ENCODE data around the gene GFOD1.

Gene GFOD1

GRCh38 chr6:13358511-13358910 is 128.9 kb downstream of the GFOD1 start:
- DNase-seq (ENCODE audit: insufficient read length) (no peak), FAIRE-seq (no peak)
- TF ChIP-seq POLR2A (IDR thresholded peaks at IDR 0.05; ENCODE audit: low read depth, low read length) (no peak), POLR2AphosphoS5 (IDR thresholded peaks at IDR 0.05; ENCODE audit: low read depth, low read length) (no peak), TAF1 (IDR thresholded peaks at IDR 0.05; ENCODE audit: borderline replicate concordance, low read depth, low read length) (no peak)

- DNase-seq (ENCODE audit: insufficient read length) (no peak), FAIRE-seq (no peak)
- no peak for TF ChIP-seq TAF1 (IDR thresholded peaks at IDR 0.05; ENCODE audit: borderline replicate concordance, low read depth, low read length)
- TF ChIP-seq POLR2AphosphoS5 (IDR thresholded peaks at IDR 0.05; ENCODE audit: low read depth, low read length) = no peak
- TF ChIP-seq POLR2A (IDR thresholded peaks at IDR 0.05; ENCODE audit: low read depth, low read length) = no peak
Measured at GRCh38 chr6:13357551-13358075, 129.8 kb downstream of the GFOD1 start.

GRCh38 chr6:13355999-13356785 is 131.2 kb downstream of the GFOD1 start:
- DNase-seq (ENCODE audit: insufficient read length) = peak; percentile 44
- TF ChIP-seq POLR2AphosphoS5 (IDR thresholded peaks at IDR 0.05; ENCODE audit: low read depth, low read length) (no peak), TAF1 (IDR thresholded peaks at IDR 0.05; ENCODE audit: borderline replicate concordance, low read depth, low read length) (no peak), POLR2A (IDR thresholded peaks at IDR 0.05; ENCODE audit: low read depth, low read length) (no peak)
- peak; percentile 68 for FAIRE-seq

- TF ChIP-seq TAF1 (IDR thresholded peaks at IDR 0.05; ENCODE audit: borderline replicate concordance, low read depth, low read length) (no peak), POLR2AphosphoS5 (IDR thresholded peaks at IDR 0.05; ENCODE audit: low read depth, low read length) (no peak), POLR2A (IDR thresholded peaks at IDR 0.05; ENCODE audit: low read depth, low read length) (no peak)
- DNase-seq (ENCODE audit: insufficient read length) (no peak), FAIRE-seq (peak; percentile 80)
Measured at GRCh38 chr6:13355043-13355945, 132.1 kb downstream of the GFOD1 start.

- DNase-seq (ENCODE audit: insufficient read length) (no peak), FAIRE-seq (peak; percentile 17)
- no peak for TF ChIP-seq POLR2A (IDR thresholded peaks at IDR 0.05; ENCODE audit: low read depth, low read length)
- TF ChIP-seq POLR2AphosphoS5 (IDR thresholded peaks at IDR 0.05; ENCODE audit: low read depth, low read length) = no peak
- no peak for TF ChIP-seq TAF1 (IDR thresholded peaks at IDR 0.05; ENCODE audit: borderline replicate concordance, low read depth, low read length)
Measured at GRCh38 chr6:13354331-13355042, 132.9 kb downstream of the GFOD1 start.

- FAIRE-seq = no peak
- TF ChIP-seq TAF1 (IDR thresholded peaks at IDR 0.05; ENCODE audit: borderline replicate concordance, low read depth, low read length) = no peak
- no peak for TF ChIP-seq POLR2AphosphoS5 (IDR thresholded peaks at IDR 0.05; ENCODE audit: low read depth, low read length)
- TF ChIP-seq POLR2A (IDR thresholded peaks at IDR 0.05; ENCODE audit: low read depth, low read length) = no peak
- no peak for DNase-seq (ENCODE audit: insufficient read length)
Measured at GRCh38 chr6:13352165-13352564, 135.2 kb downstream of the GFOD1 start.

GRCh38 chr6:13351271-13351670 is 136.1 kb downstream of the GFOD1 start:
- no peak for FAIRE-seq
- TF ChIP-seq POLR2A (IDR thresholded peaks at IDR 0.05; ENCODE audit: low read depth, low read length) (no peak), TAF1 (IDR thresholded peaks at IDR 0.05; ENCODE audit: borderline replicate concordance, low read depth, low read length) (no peak), POLR2AphosphoS5 (IDR thresholded peaks at IDR 0.05; ENCODE audit: low read depth, low read length) (no peak)
- no peak for DNase-seq (ENCODE audit: insufficient read length)

- DNase-seq (ENCODE audit: insufficient read length) = no peak
- TF ChIP-seq TAF1 (IDR thresholded peaks at IDR 0.05; ENCODE audit: borderline replicate concordance, low read depth, low read length) = no peak
- no peak for TF ChIP-seq POLR2A (IDR thresholded peaks at IDR 0.05; ENCODE audit: low read depth, low read length)
- no peak for TF ChIP-seq POLR2AphosphoS5 (IDR thresholded peaks at IDR 0.05; ENCODE audit: low read depth, low read length)
- no peak for FAIRE-seq
Measured at GRCh38 chr6:13349811-13350506, 137.4 kb downstream of the GFOD1 start.

- FAIRE-seq (no peak), DNase-seq (ENCODE audit: insufficient read length) (no peak)
- TF ChIP-seq POLR2AphosphoS5 (IDR thresholded peaks at IDR 0.05; ENCODE audit: low read depth, low read length) (no peak), TAF1 (IDR thresholded peaks at IDR 0.05; ENCODE audit: borderline replicate concordance, low read depth, low read length) (no peak), POLR2A (IDR thresholded peaks at IDR 0.05; ENCODE audit: low read depth, low read length) (no peak)
Measured at GRCh38 chr6:13348334-13349113, 138.9 kb downstream of the GFOD1 start.

GRCh38 chr6:13346245-13346644 is 141.2 kb downstream of the GFOD1 start:
- no peak for DNase-seq (ENCODE audit: insufficient read length)
- FAIRE-seq = no peak
- no peak for TF ChIP-seq TAF1 (IDR thresholded peaks at IDR 0.05; ENCODE audit: borderline replicate concordance, low read depth, low read length)
- TF ChIP-seq POLR2AphosphoS5 (IDR thresholded peaks at IDR 0.05; ENCODE audit: low read depth, low read length) = no peak
- no peak for TF ChIP-seq POLR2A (IDR thresholded peaks at IDR 0.05; ENCODE audit: low read depth, low read length)

Data from GM12892 (cell line).